Activated T-cell treated with anti-CD3 and anti-CD28 coated beads, Interleukin-2, amount 50 U/mL, for 72 hours (primary cell): ENCODE data around the gene CACNA2D3. TPM values are rescaled to one million over a fixed set of nuclear protein-coding genes. Genes with fewer than 3 reads are reported as not detected.

Experiments used
- ATAC-seq, 2 donors: fragments of 150-1000 bp; cut with Tn5 transposase; replicated peaks in 1 of 2; 2 replicates each; pipeline ENCODE4 v1.10.0; 2021; ENCODE audit warnings: moderate library complexity in 2 of 2, mild to moderate bottlenecking in 1 of 2
- DNase-seq, 2 donors: peaks; one replicate each; pipeline ENCODE4 v3.0.0; 2021 to 2022; ENCODE audit warnings: mixed read lengths in 1 of 2
- H3K27ac Mint-ChIP-seq: one replicate; pipeline ENCODE4 v1.8.0; 2022; ENCODE audit warnings: mild to moderate bottlenecking, moderate library complexity, mixed read lengths
- H3K27me3 Mint-ChIP-seq: one replicate; pipeline ENCODE4 v1.8.0; 2022; ENCODE audit warnings: low read depth, mixed read lengths
- H3K36me3 Mint-ChIP-seq, 2 donors: one replicate each; pipeline ENCODE4 v1.8.0; 2022; ENCODE audit warnings: mixed read lengths in 2 of 2, mild to moderate bottlenecking in 1 of 2; ENCODE audit not compliant: insufficient read depth in 2 of 2
- H3K4me1 Mint-ChIP-seq: one replicate; pipeline ENCODE4 v1.8.0; 2022; ENCODE audit warnings: low read depth, mixed read lengths
- H3K4me3 Mint-ChIP-seq, 2 donors: one replicate each; pipeline ENCODE4 v1.8.0; 2022; ENCODE audit warnings: mild to moderate bottlenecking in 2 of 2, mixed read lengths in 2 of 2, moderate library complexity in 2 of 2
- H3K9me3 Mint-ChIP-seq, 2 donors: one replicate each; pipeline ENCODE4 v1.8.0; 2022; ENCODE audit warnings: mixed read lengths in 2 of 2
- total RNA-seq, 2 donors: library from RNA; stranded (reverse); gene quantifications; one replicate each; pipeline ENCODE4 v1.2.3, GENCODE V29; 2022

The CACNA2D3 gene
- total RNA-seq, 2 donors from 2014 or later, result not detected

GRCh38 chr3:54928046-54928770 is 805.9 kb downstream of the CACNA2D3 start, which contains the start of gene LRTM1:
LRTM1 (minus strand) TSS chr3:54928059; CDS start chr3:54927911, 148 bp downstream.
- Mint-ChIP-seq H3K27me3 (no peaks in the 10 kb centered on the region), H3K4me1 (no peaks in the 10 kb centered on the region), H3K36me3 (no peaks in the 10 kb centered on the region), H3K4me3 (no peak within 1 kb of the TSS), H3K9me3 (peaks cover 0 to 1% of the 10 kb centered on the region in 2 donors), H3K27ac (no peak within 1 kb of the TSS)
- no peak for DNase-seq
- ATAC-seq, result no peak

GRCh38 chr3:54931182-54931581 is 808.8 kb downstream of the CACNA2D3 start:
- H3K27ac Mint-ChIP-seq, result no peak overlapping the region
- no peaks in the 10 kb centered on the region for H3K9me3 Mint-ChIP-seq

GRCh38 chr3:54932606-54933005 is 810.3 kb downstream of the CACNA2D3 start:
- H3K27me3 Mint-ChIP-seq, result no peaks in the 10 kb centered on the region
- H3K4me1 Mint-ChIP-seq, result no peaks in the 10 kb centered on the region
- no peaks in the 10 kb centered on the region for H3K36me3 Mint-ChIP-seq
- no peak overlapping the region for H3K4me3 Mint-ChIP-seq
- DNase-seq (no peak), ATAC-seq (no peak)
- H3K9me3 Mint-ChIP-seq, result peaks cover 0 to 2% of the 10 kb centered on the region in 2 donors
- H3K27ac Mint-ChIP-seq, result no peak overlapping the region

More at GRCh38 chr3:54931182-54931581, 808.8 kb downstream of the CACNA2D3 start:
- DNase-seq (no peak), ATAC-seq (no peak)
- Mint-ChIP-seq H3K27me3 (no peaks in the 10 kb centered on the region), H3K4me1 (no peaks in the 10 kb centered on the region), H3K4me3 (no peak overlapping the region), H3K36me3 (no peaks in the 10 kb centered on the region)

GRCh38 chr3:54935869-54936268 is 813.5 kb downstream of the CACNA2D3 start:
- Mint-ChIP-seq H3K9me3 (peaks cover 0 to 2% of the 10 kb centered on the region in 2 donors), H3K4me3 (no peak overlapping the region), H3K36me3 (no peaks in the 10 kb centered on the region), H3K27ac (no peak overlapping the region), H3K27me3 (no peaks in the 10 kb centered on the region), H3K4me1 (no peaks in the 10 kb centered on the region)
- no peak for DNase-seq
- no peak for ATAC-seq

- no peaks in the 10 kb centered on the region for H3K4me1 Mint-ChIP-seq
- no peaks in the 10 kb centered on the region for H3K36me3 Mint-ChIP-seq
- no peaks in the 10 kb centered on the region for H3K27me3 Mint-ChIP-seq
- H3K4me3 Mint-ChIP-seq, result no peak overlapping the region
- H3K9me3 Mint-ChIP-seq, result peaks cover 0 to 2% of the 10 kb centered on the region in 2 donors
- no peak for DNase-seq
- ATAC-seq, result no peak
- H3K27ac Mint-ChIP-seq, result no peak overlapping the region
These were observed 814.2 kb downstream of the CACNA2D3 start for GRCh38 chr3:54936561-54936960.

- no peaks in the 10 kb centered on the region for H3K36me3 Mint-ChIP-seq
- H3K4me1 Mint-ChIP-seq, result no peaks in the 10 kb centered on the region
- no peaks in the 10 kb centered on the region for H3K27me3 Mint-ChIP-seq
- H3K4me3 Mint-ChIP-seq, result no peak overlapping the region
- DNase-seq, result no peak
- no peak for ATAC-seq
- H3K27ac Mint-ChIP-seq, result no peak overlapping the region
- peaks cover 0 to 2% of the 10 kb centered on the region in 2 donors for H3K9me3 Mint-ChIP-seq
These were observed 817.4 kb downstream of the CACNA2D3 start for GRCh38 chr3:54939557-54940300.

- ATAC-seq, result no peak
- Mint-ChIP-seq H3K27me3 (no peaks in the 10 kb centered on the region), H3K4me1 (no peaks in the 10 kb centered on the region), H3K27ac (no peak overlapping the region), H3K36me3 (no peaks in the 10 kb centered on the region), H3K4me3 (no peak overlapping the region), H3K9me3 (peaks cover 0 to 2% of the 10 kb centered on the region in 2 donors)
- DNase-seq, result no peak
These were observed 818.6 kb downstream of the CACNA2D3 start for GRCh38 chr3:54940971-54941370.

- Mint-ChIP-seq H3K27me3 (no peaks in the 10 kb centered on the region), H3K9me3 (peaks cover 0 to 2% of the 10 kb centered on the region in 2 donors), H3K36me3 (no peaks in the 10 kb centered on the region), H3K4me1 (no peaks in the 10 kb centered on the region), H3K27ac (no peak overlapping the region), H3K4me3 (no peak overlapping the region)
- ATAC-seq (no peak), DNase-seq (no peak)
These were observed 819.5 kb downstream of the CACNA2D3 start for GRCh38 chr3:54941690-54942362.

GRCh38 chr3:54949491-54950044 is 827.2 kb downstream of the CACNA2D3 start:
- Mint-ChIP-seq H3K4me1 (no peaks in the 10 kb centered on the region), H3K36me3 (no peaks in the 10 kb centered on the region), H3K4me3 (no peak overlapping the region), H3K27me3 (no peaks in the 10 kb centered on the region), H3K9me3 (no peaks in the 10 kb centered on the region), H3K27ac (no peak overlapping the region)
- no peak for ATAC-seq
- no peak for DNase-seq

- Mint-ChIP-seq H3K27ac (no peak overlapping the region), H3K36me3 (no peaks in the 10 kb centered on the region), H3K4me1 (no peaks in the 10 kb centered on the region), H3K9me3 (no peaks in the 10 kb centered on the region), H3K4me3 (no peak overlapping the region), H3K27me3 (no peaks in the 10 kb centered on the region)
- no peak for DNase-seq
- ATAC-seq, result no peak
These were observed 828.1 kb downstream of the CACNA2D3 start for GRCh38 chr3:54950391-54951003.

GRCh38 chr3:54951405-54951804 is 829.1 kb downstream of the CACNA2D3 start:
- Mint-ChIP-seq H3K4me3 (no peak overlapping the region), H3K27me3 (no peaks in the 10 kb centered on the region), H3K36me3 (no peaks in the 10 kb centered on the region), H3K9me3 (no peaks in the 10 kb centered on the region), H3K27ac (no peak overlapping the region), H3K4me1 (no peaks in the 10 kb centered on the region)
- no peak for ATAC-seq
- DNase-seq, result no peak

GRCh38 chr3:54954022-54954421 is 831.7 kb downstream of the CACNA2D3 start:
- Mint-ChIP-seq H3K36me3 (no peaks in the 10 kb centered on the region), H3K9me3 (no peaks in the 10 kb centered on the region), H3K4me1 (no peaks in the 10 kb centered on the region), H3K4me3 (no peak overlapping the region), H3K27me3 (no peaks in the 10 kb centered on the region), H3K27ac (no peak overlapping the region)
- DNase-seq (no peak), ATAC-seq (no peak)
